Panc1 (cell line): ENCODE results near the gene USP43.

Experiments used
- CTCF ChIP-seq: fragments of 450-650 bp; IDR thresholded peaks from 2 replicates; pipeline ENCODE4 v1.5.1; 2017; ENCODE audit warnings: mild to moderate bottlenecking
- SIN3A ChIP-seq: IDR thresholded peaks from 2 replicates; pipeline ENCODE4 v1.6.1; 2012; ENCODE audit warnings: low read depth, mild to moderate bottlenecking, low read length, moderate library complexity, borderline replicate concordance; ENCODE audit not compliant: insufficient read depth

DNA sequence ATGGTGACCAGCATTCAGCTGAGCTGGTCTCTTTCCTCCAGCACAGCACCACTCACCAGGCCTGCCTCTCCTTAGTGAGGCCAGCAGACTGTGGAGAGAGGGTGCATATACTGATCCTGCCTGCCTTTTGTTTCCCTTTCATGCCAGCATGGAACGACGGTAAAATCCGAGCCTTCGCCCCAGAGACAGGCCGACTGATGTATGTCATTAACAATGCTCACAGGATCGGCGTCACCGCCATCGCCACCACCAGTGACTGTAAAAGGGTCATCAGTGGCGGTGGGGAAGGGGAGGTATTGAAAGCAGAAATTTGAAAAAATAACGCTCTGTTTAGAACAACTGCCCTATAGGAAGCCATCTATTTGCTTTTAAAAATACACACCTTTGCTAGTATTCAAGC lies 12.6 kb upstream of the USP43 start:
- no peak for TF ChIP-seq CTCF
- no peak for TF ChIP-seq SIN3A
